Stimulated activated naive B cell treated with anti-CD40 and anti-IgM and Interleukin-4, amounts not matched to agents 10 μg/mL and 1 μg/mL and 100 μg/mL, for 72 hours (primary cell): ENCODE results near the gene CAMKK1.
A peak's percentile ranks its signal among the peaks of the same experiment; 100 is the strongest.

Experiments used
- ATAC-seq, 2 donors: fragments of 150-1000 bp; cut with Tn5 transposase; replicated peaks; 2 replicates each; pipeline ENCODE4 v1.10.0; 2021; ENCODE audit warnings: moderate library complexity in 1 of 2
- DNase-seq: peaks from one replicate; pipeline ENCODE4 v3.0.0; 2021
- H3K27ac Mint-ChIP-seq: one replicate; pipeline ENCODE4 v1.8.0; 2022; ENCODE audit warnings: mild to moderate bottlenecking, mixed read lengths
- H3K27me3 Mint-ChIP-seq, 2 donors: one replicate each; pipeline ENCODE4 v1.8.0; 2022; ENCODE audit warnings: mixed read lengths in 2 of 2
- H3K36me3 Mint-ChIP-seq, 2 donors: one replicate each; pipeline ENCODE4 v1.8.0; 2022; ENCODE audit warnings: mixed read lengths in 2 of 2, mild to moderate bottlenecking in 1 of 2
- H3K4me1 Mint-ChIP-seq, 2 donors: one replicate each; pipeline ENCODE4 v1.8.0; 2022; ENCODE audit warnings: mixed read lengths in 2 of 2, mild to moderate bottlenecking in 1 of 2
- H3K4me3 Mint-ChIP-seq, 2 donors: one replicate each; pipeline ENCODE4 v1.8.0; 2022; ENCODE audit warnings: mild to moderate bottlenecking in 2 of 2, mixed read lengths in 2 of 2, moderate library complexity in 1 of 2
- H3K9me3 Mint-ChIP-seq, 2 donors: one replicate each; pipeline ENCODE4 v1.8.0; 2022; ENCODE audit warnings: mixed read lengths in 2 of 2, mild to moderate bottlenecking in 1 of 2

The CAMKK1 gene

DNA sequence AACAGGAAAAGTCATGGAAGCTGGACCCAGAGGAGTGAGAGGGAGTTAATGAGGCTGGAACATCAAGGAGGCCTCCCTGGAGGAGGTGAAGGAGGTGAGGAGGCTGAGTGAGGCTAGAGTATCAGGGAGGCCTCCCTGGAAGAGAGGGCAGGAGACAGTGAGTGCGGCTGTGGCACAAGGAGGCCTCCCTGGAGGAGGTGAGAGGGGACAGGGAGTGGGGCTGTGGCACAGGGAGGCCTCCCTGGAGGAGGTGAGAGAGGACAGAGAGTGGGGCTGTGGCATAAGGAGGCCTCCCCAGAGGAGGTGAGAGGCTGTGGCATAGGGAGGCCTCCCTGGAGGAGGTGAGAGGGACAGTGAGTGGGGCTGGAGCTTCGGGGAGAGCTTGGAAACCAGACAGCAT, 5.5 kb downstream of the CAMKK1 start:
- ATAC-seq (no peak), DNase-seq (no peak)
- Mint-ChIP-seq H3K4me3 (peak overlapping the region in 1 of 2 donors; percentile 3), H3K36me3 (peaks cover 14 to 26% of the 10 kb centered on the region in 2 donors), H3K4me1 (peaks cover 48 to 72% of the 10 kb centered on the region in 2 donors), H3K27ac (peak overlapping the region; percentile 85), H3K9me3 (no peaks in the 10 kb centered on the region), H3K27me3 (no peaks in the 10 kb centered on the region)

DNA sequence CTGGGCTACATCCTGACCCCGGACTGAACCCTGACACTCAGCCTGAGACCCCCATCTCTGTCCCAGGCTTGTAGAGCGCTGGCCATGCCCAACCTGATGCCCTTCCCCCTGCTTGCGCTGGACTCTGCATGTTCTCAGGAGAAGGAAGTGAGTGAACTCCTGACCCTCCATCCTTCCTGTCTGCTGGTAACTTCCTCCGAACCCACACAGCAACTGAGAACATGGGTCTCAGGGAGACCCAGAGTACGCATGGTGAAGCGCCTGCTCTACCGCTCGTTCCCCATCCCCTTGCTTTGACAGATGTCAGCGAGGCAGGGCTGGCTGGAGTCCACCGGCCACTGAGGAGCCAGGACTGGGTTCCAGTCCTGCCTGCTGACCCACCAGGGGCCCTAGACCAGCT, 6.1 kb downstream of the CAMKK1 start:
- DNase-seq, result no peak
- Mint-ChIP-seq H3K9me3 (no peaks in the 10 kb centered on the region), H3K27me3 (no peaks in the 10 kb centered on the region), H3K4me1 (peaks cover 48 to 72% of the 10 kb centered on the region in 2 donors), H3K27ac (peak overlapping the region; percentile 85), H3K4me3 (peak overlapping the region in 1 of 2 donors; percentile 3), H3K36me3 (peaks cover 14 to 26% of the 10 kb centered on the region in 2 donors)
- peak; percentile 55 to 62 for ATAC-seq

DNA sequence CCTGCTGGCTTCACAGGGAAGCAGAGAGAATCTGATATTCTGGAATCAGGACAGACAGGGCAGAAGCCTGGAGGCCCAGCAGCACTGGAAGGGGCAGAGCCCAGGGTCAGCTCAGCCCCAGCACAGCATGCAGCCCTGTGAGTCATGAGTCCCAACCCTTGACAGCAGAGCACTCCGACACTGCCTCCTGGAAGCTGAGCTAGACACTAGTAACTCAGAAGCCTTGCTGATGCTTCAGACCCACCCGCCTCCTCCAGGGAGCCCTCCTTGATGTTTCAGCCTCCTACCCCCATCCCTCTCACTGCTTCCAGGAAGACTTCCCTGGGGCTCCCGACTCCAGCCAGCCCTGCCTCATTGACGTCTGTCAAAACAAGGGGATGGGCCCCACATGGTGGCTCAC, 6.9 kb downstream of the CAMKK1 start:
- no peaks in the 10 kb centered on the region for H3K9me3 Mint-ChIP-seq

DNA sequence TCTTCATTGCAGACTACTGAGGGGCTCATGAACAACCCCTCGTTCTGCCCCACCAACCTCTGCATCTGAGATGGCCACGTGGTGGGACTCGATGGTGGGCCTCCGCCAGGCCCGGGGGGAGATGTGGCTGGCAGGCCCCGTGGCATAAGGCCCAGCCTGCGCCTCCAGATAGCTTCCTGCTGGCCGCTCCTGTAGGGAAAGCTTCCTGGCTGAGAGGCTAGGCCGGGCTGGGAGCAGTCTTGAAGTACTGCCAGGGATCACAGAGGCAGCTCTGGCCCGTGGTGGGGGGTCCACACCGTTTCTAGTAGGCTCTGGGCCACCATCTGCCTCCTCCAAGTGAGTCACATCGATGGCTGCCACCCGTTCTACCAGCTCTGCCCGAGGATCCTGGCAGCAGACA, 7.6 kb downstream of the CAMKK1 start:
- ATAC-seq (no peak), DNase-seq (no peak)
- H3K4me1 Mint-ChIP-seq, result peaks cover 33 to 57% of the 10 kb centered on the region in 2 donors
- no peak overlapping the region for H3K4me3 Mint-ChIP-seq
- H3K27ac Mint-ChIP-seq, result no peak overlapping the region
- H3K27me3 Mint-ChIP-seq, result no peaks in the 10 kb centered on the region
- peaks cover 15 to 32% of the 10 kb centered on the region in 2 donors for H3K36me3 Mint-ChIP-seq
- H3K9me3 Mint-ChIP-seq, result no peaks in the 10 kb centered on the region

More for the DNA sequence above, 6.9 kb downstream of the CAMKK1 start:
- peaks cover 40 to 64% of the 10 kb centered on the region in 2 donors for H3K4me1 Mint-ChIP-seq
- H3K27me3 Mint-ChIP-seq, result no peaks in the 10 kb centered on the region
- peak overlapping the region; percentile 47 for H3K27ac Mint-ChIP-seq
- no peak for ATAC-seq
- H3K4me3 Mint-ChIP-seq, result no peak overlapping the region
- no peak for DNase-seq
- peaks cover 14 to 32% of the 10 kb centered on the region in 2 donors for H3K36me3 Mint-ChIP-seq

DNA sequence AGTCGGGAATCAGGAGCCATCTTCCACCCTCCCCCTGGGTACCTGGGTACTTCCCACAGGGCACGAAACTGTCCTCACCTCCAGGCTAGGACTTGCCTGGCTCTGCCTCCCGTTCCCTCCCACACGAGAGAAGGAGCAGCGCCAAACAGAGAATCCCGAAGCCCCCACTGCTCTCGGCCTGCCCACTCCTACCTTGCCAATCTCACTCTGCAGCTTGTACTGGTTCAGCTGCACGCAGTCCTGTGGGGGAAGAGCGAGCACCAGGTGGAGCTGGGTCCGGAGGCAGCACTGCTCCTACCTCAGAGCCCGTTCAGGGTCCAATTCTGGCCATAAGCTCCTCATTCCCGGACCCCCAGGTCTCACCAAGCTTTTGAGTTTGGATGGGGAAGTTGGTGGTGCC, 8.7 kb downstream of the CAMKK1 start:
- H3K4me1 Mint-ChIP-seq, result peaks cover 27 to 46% of the 10 kb centered on the region in 2 donors
- H3K27ac Mint-ChIP-seq, result no peak overlapping the region
- ATAC-seq, result no peak
- no peak overlapping the region for H3K4me3 Mint-ChIP-seq
- no peaks in the 10 kb centered on the region for H3K9me3 Mint-ChIP-seq
- H3K27me3 Mint-ChIP-seq, result no peaks in the 10 kb centered on the region
- H3K36me3 Mint-ChIP-seq, result peaks cover 23 to 42% of the 10 kb centered on the region in 2 donors
- no peak for DNase-seq

- peak; percentile 26 to 36 for ATAC-seq
- H3K9me3 Mint-ChIP-seq, result no peaks in the 10 kb centered on the region
- no peak for DNase-seq
- H3K27ac Mint-ChIP-seq, result no peak overlapping the region
- peaks cover 29 to 56% of the 10 kb centered on the region in 2 donors for H3K36me3 Mint-ChIP-seq
- H3K4me3 Mint-ChIP-seq, result no peak overlapping the region
- H3K27me3 Mint-ChIP-seq, result no peaks in the 10 kb centered on the region
- peaks cover 19 to 27% of the 10 kb centered on the region in 2 donors for H3K4me1 Mint-ChIP-seq
These were observed 10.6 kb downstream of the CAMKK1 start for GRCh38 chr17:3882276-3882675.

GRCh38 chr17:3880983-3881382, 11.9 kb downstream of the CAMKK1 start:
- Mint-ChIP-seq H3K36me3 (peaks cover 39 to 64% of the 10 kb centered on the region in 2 donors), H3K4me1 (peaks cover 6 to 14% of the 10 kb centered on the region in 2 donors), H3K9me3 (no peaks in the 10 kb centered on the region), H3K4me3 (no peak overlapping the region), H3K27ac (peak overlapping the region; percentile 59), H3K27me3 (no peaks in the 10 kb centered on the region)
- DNase-seq (no peak), ATAC-seq (no peak)

- H3K27ac Mint-ChIP-seq, result no peak overlapping the region
- no peak overlapping the region for H3K4me3 Mint-ChIP-seq
- peaks cover 6 to 14% of the 10 kb centered on the region in 2 donors for H3K4me1 Mint-ChIP-seq
- no peak for DNase-seq
- no peaks in the 10 kb centered on the region for H3K9me3 Mint-ChIP-seq
- ATAC-seq, result no peak
- H3K36me3 Mint-ChIP-seq, result peaks cover 44 to 66% of the 10 kb centered on the region in 2 donors
- no peaks in the 10 kb centered on the region for H3K27me3 Mint-ChIP-seq
These were observed 13.0 kb downstream of the CAMKK1 start for GRCh38 chr17:3879591-3880417.

DNA sequence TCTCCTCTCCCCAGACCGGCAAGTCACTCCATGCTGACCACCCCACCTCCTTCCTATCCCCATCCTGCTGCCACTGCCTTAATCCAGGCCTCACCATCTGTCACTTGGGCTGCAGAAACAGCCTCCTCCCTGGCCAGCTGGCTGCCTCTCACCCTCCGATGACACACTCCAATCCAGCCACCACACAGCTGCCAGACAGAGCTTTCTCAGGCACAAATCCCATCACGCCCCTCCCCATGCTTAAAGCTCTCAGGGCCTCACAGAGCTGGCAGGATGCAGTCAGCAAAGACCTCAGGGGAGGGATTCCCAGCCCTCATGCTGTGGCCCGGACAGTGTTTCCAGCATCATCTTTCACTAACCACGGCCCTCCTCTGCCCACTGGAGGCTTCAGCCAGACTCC, 13.7 kb downstream of the CAMKK1 start:
- ATAC-seq, result no peak
- Mint-ChIP-seq H3K27me3 (no peaks in the 10 kb centered on the region), H3K36me3 (peaks cover 38 to 62% of the 10 kb centered on the region in 2 donors), H3K4me1 (peaks cover 6 to 14% of the 10 kb centered on the region in 2 donors), H3K4me3 (no peak overlapping the region), H3K27ac (no peak overlapping the region), H3K9me3 (no peaks in the 10 kb centered on the region)
- no peak for DNase-seq

DNA sequence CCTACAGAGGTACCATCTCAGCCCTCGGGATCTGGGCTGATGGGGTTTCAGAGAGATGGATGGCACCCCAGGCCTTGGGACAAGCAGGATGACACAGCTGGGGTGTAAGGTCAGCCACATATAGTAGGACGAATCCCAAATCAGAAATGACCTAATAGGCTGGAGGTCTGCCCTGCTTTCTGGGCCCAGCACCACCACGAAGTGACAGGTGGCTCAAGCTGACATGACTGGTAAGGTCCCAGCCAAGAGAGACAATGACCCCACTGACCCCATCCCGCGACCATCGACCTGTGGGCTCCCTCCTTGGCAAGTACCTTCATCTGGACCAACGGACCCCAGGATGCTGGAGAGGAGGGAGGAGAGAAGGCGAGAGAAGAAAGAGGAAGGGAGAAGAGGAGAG, 15.6 kb downstream of the CAMKK1 start:
- H3K4me3 Mint-ChIP-seq, result no peak overlapping the region
- no peak for ATAC-seq
- no peaks in the 10 kb centered on the region for H3K9me3 Mint-ChIP-seq
- peaks cover 2% of the 10 kb centered on the region in 2 donors for H3K4me1 Mint-ChIP-seq
- no peak overlapping the region for H3K27ac Mint-ChIP-seq
- DNase-seq, result no peak
- no peaks in the 10 kb centered on the region for H3K27me3 Mint-ChIP-seq
- peaks cover 45 to 62% of the 10 kb centered on the region in 2 donors for H3K36me3 Mint-ChIP-seq

DNA sequence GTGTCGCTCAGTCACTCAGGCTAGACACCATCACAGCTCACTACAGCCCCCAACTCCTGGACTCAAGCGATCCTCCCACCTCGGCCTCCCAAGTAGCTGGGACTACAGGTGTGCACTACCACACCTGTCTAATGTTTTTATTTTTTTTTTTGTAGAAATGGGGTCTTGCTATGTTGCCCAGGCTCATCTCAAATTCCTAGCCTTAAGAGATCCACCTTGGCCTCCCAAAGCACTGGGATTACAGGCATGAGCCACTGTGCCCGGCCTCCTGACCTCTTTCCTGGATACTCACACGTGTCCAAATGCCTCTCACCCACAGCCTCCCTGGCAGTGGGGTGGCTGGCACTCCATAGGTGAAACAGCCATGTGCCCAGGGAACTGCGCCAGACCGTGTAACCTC, 17.5 kb downstream of the CAMKK1 start:
- H3K27me3 Mint-ChIP-seq, result no peaks in the 10 kb centered on the region
- ATAC-seq (no peak), DNase-seq (no peak)
- H3K27ac Mint-ChIP-seq, result no peak overlapping the region
- H3K4me3 Mint-ChIP-seq, result no peak overlapping the region
- peaks cover 54 to 71% of the 10 kb centered on the region in 2 donors for H3K36me3 Mint-ChIP-seq
- no peaks in the 10 kb centered on the region for H3K9me3 Mint-ChIP-seq
- H3K4me1 Mint-ChIP-seq, result peaks cover 5 to 9% of the 10 kb centered on the region in 2 donors

- ATAC-seq, result no peak
- H3K4me3 Mint-ChIP-seq, result no peak overlapping the region
- no peaks in the 10 kb centered on the region for H3K27me3 Mint-ChIP-seq
- H3K27ac Mint-ChIP-seq, result no peak overlapping the region
- H3K4me1 Mint-ChIP-seq, result peaks cover 5 to 9% of the 10 kb centered on the region in 2 donors
- peaks cover 50 to 67% of the 10 kb centered on the region in 2 donors for H3K36me3 Mint-ChIP-seq
- H3K9me3 Mint-ChIP-seq, result no peaks in the 10 kb centered on the region
- no peak for DNase-seq
These were observed 19.0 kb downstream of the CAMKK1 start for GRCh38 chr17:3873862-3874261.

DNA sequence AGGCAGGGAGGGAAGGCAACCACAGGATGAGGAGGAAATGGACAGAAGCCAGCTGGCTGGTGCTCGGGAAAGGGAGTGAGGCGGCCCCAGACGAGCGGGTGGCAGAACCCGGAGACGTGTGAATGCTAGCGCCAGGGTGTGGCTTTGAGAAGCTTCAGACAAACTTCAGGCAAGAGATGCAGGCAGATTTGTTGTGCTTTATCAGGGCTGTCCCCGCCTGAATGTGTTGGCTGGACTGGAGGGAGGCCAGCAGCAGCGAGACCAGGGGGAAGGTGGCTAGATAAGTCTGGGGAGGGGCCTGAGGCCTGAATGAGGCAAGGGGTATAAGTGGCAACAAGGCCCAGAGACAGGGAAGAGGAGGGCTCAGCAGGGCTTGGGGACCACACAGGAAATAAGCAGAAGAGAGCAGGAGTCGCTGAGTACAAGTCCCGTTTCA, 22.0 kb downstream of the CAMKK1 start:
- DNase-seq, result no peak
- H3K9me3 Mint-ChIP-seq, result no peaks in the 10 kb centered on the region
- ATAC-seq, result no peak
- peak overlapping the region; percentile 72 for H3K27ac Mint-ChIP-seq
- no peaks in the 10 kb centered on the region for H3K27me3 Mint-ChIP-seq
- peaks cover 36 to 55% of the 10 kb centered on the region in 2 donors for H3K36me3 Mint-ChIP-seq
- H3K4me3 Mint-ChIP-seq, result peak overlapping the region in 1 of 2 donors; percentile 51
- H3K4me1 Mint-ChIP-seq, result peaks cover 5 to 9% of the 10 kb centered on the region in 2 donors

- peaks cover 20 to 35% of the 10 kb centered on the region in 2 donors for H3K36me3 Mint-ChIP-seq
- H3K4me1 Mint-ChIP-seq, result peaks cover 5 to 9% of the 10 kb centered on the region in 2 donors
- peak overlapping the region; percentile 1 for H3K27ac Mint-ChIP-seq
- no peaks in the 10 kb centered on the region for H3K9me3 Mint-ChIP-seq
- H3K27me3 Mint-ChIP-seq, result no peaks in the 10 kb centered on the region
- DNase-seq (no peak), ATAC-seq (no peak)
- H3K4me3 Mint-ChIP-seq, result no peak overlapping the region
These were observed 25.2 kb downstream of the CAMKK1 start for GRCh38 chr17:3867606-3868005.

GRCh38 chr17:3867106-3867505, 25.7 kb downstream of the CAMKK1 start:
- H3K27me3 Mint-ChIP-seq, result no peaks in the 10 kb centered on the region
- ATAC-seq (no peak), DNase-seq (no peak)
- H3K27ac Mint-ChIP-seq, result peak overlapping the region; percentile 66
- no peak overlapping the region for H3K4me3 Mint-ChIP-seq
- peaks cover 19 to 36% of the 10 kb centered on the region in 2 donors for H3K36me3 Mint-ChIP-seq
- peaks cover 5 to 9% of the 10 kb centered on the region in 2 donors for H3K4me1 Mint-ChIP-seq
- no peaks in the 10 kb centered on the region for H3K9me3 Mint-ChIP-seq
